Inflammatory macrophage (primary cell): ENCODE results near the gene BPIFB3.

ENCODE experiments used
- DNase-seq, 2 donors: peaks; one replicate each; pipeline ENCODE4 v3.0.0-alpha.2; 2020 to 2022
- total RNA-seq, 18 experiments: gene quantifications; one replicate each; lab custom pipeline; 2026; ENCODE audit warnings: mixed read lengths in 6 of 18, inconsistent platforms in 2 of 18; lab: John Stamatoyannopoulos, UW

The BPIFB3 gene
- 0 to 0.07 (median 0) reads per million in 18 experiments for total RNA-seq

- no peak for DNase-seq
Measured at GRCh38 chr20:33053291-33054106, at the start of gene BPIFB3. Gene BPIFB3 (plus strand): TSS chr20:33053903. CDS start chr20:33055436, 1,533 bp downstream.

DNA sequence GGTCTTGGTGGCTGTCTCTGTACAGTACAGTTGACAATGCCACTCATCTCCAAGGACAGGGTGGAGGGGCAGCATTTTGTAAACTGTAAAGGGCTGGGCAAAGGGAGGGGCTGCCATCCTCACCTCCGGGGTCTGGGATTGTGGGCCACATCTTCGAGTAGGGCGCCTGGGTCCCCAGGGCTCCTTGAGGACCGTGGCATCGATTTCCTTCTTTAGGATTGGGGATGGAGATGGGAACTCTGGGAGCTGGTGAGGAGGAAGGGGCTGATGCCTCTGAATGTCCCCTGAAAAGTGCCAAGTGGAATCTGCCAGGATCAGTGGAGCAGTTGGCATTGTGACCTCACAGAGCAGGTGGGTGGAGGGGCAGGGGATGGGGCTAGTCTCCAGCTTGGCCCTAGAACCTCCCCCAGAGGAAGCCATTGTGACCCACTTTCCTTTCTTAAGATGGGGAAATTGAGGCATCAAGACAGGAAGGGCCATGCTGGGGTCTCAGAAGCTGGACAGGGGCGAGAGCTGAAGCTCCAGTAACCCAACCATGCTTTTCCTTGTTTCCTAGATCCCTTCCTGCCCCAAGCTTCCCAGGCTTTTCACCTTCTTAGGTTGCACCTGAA, 49.5 kb upstream of the BPIFB3 start, which contains the start of gene SUN5:
TSS of gene SUN5 (minus strand) at position 293 of the 611 bp plus-strand sequence. CDS start at position 200, 93 bp downstream.
- no peak for DNase-seq

- DNase-seq, result peak; percentile 47 to 49
Measured at GRCh38 chr20:33005132-33005566, 48.6 kb upstream of the BPIFB3 start.

DNA sequence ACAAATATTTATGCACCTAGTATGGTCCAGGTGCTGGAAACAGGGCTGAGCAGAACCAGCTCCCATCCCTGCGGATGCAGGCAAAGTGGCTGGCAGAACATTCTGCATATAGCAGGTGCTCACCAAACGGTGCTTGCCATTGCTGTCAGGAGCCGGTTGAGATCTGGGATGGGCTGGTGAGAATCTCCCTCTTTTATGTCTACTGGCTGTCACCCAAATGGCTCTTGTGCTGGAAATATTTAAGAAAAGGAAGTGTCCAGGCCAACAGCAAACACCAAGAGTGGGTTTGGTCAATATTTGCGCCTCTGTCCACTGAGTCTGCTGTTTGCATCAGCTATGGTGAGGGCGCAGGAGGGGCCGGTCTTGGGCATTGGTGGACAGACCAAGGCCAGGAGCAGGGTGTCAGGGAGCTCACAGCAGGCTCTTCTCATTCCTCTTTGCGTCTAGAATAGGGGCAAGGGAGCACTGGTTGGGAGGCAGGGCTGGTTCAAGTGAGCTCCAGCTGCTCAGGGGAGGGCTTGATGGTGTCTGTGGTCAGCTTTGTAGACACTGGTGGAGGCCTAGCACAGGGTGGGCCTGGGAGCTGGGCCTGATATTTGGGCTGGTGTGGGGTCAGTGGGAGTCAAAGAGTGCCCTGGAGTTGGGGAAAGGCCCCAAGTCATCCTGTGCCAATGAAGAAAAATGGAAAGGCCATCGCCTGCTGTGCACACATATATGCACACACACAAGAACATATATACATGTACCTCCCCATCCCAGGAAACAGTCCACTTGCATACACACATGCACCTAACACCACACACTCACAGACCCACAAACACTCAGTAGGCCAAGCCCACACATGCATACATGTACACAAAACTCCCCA, 47.6 kb upstream of the BPIFB3 start:
- DNase-seq, result no peak

- no peak for DNase-seq
Measured at GRCh38 chr20:33006776-33007375, 46.8 kb upstream of the BPIFB3 start.

DNA sequence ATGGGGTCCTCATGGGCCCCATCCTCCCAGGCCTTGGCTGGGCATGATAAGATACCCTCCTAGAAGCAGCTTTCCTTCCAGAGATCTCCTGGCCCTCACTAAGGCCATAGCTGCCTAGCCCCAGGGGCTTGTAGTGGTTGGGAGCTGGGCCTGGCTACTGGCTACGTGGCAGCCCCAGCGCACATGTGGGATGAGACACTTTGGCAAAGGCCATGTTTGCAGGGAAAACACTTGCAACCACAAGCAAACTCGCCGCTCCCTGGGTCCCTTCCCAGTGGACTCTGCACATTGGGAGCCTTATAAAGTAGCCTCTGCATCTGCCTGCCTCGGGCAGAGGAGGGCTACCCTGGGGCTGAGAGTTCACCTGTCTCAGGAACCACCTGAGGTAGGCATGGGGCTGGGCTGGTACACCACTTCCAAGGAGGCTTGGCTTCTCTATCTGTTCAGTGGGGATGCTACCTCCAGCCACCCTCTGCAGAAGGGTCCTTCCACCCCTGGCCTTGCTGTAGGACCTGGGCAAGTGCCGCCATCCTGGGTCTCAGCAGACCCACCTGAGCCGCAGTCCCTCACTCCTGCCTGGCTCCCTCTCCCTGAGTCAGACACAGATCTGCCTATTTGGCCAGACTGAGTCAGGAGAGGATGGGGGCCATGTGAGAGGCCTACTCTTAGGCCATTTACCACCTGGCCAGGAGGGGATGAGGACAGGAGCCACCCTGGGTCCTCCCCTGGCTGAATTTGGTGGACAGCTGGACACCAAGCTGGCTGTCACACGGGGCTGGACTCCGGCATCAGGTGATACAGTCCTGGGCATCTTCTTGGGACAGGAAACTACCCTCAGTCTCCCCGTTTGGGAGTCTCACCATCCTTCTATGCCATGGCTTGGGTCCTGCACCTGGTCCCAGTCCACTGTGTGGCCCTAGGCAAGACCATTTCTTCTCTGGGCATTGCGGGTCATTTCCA, 46.0 kb upstream of the BPIFB3 start, which contains the start of gene BPIFB2:
TSS of gene BPIFB2 (plus strand) at position 329 of the 960 bp plus-strand sequence. CDS start 871 bp downstream, outside the sequence.
- DNase-seq, result no peak

GRCh38 chr20:33008336-33009213, 45.1 kb upstream of the BPIFB3 start:
- no peak for DNase-seq

DNA sequence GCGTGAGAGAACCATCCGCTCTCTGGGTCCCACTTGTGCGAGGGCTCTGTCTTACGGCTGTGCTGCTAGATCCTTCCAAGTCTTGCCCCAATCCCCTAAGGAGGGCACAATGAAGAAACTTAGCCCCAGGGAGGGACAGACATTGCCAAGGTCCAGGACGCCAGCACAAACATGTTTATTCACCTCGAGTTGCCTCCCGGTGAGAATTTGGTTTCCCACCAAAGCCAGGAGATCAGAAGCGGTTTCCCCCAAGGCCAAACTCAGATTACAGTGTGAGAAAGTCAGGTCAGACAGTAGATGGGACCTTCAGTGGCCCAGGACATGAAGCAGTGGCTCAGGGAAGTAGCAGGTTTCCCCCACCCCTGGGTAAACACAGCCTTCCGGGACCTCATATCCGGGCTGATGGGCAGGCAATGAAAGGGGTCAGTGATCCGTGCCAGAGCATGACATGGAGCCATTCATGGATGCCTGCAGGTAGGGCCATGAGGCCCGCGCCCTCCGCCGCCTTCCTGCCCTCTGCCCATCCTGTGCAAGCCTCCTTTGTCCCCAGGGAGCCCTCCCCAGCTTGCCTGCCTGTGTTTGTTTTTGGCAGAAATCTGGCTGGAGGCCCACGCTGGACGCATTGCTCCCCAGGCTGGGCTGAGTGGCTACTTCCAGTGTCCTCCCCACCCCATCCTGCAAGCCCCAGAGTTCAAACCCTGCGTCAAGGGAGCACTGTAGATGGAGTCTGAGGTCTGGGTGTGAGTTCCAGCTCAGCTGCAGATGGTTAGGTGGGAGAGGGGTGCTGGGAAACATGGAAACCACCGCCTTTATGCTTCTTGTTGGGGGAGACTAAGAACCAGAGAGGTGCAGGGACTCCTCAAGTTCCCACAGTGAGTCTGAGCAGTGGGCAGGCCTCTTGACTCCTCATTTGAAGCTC, 44.2 kb upstream of the BPIFB3 start:
- DNase-seq, result no peak

DNA sequence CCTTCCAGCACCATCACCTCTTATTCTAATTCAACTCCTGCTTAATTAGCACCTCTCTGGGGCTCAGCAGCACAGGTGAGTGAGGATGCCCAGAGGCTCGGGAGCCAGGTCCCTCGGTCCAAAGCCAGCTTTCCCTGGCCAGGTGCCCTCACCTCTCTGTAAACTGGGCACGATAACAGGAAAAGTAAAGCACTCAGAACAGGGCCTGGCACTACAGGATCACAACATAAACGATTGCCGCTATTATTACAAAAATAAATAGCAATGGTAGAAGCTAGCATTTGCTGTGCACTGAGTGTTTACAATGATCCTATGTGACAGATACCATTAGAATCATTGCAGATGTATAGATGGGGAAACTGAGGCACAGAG, 43.6 kb upstream of the BPIFB3 start:
- DNase-seq, result no peak

GRCh38 chr20:33010674-33011449, 42.8 kb upstream of the BPIFB3 start:
- DNase-seq, result no peak

- DNase-seq, result no peak
Measured at GRCh38 chr20:33012327-33013189, 41.1 kb upstream of the BPIFB3 start.

GRCh38 chr20:33013701-33014326, 39.9 kb upstream of the BPIFB3 start:
- DNase-seq, result no peak

GRCh38 chr20:33014336-33015113, 39.2 kb upstream of the BPIFB3 start:
- no peak for DNase-seq

GRCh38 chr20:33015114-33015484, 38.6 kb upstream of the BPIFB3 start:
- DNase-seq, result no peak

- DNase-seq, result no peak
Measured at GRCh38 chr20:33015700-33016580, 37.8 kb upstream of the BPIFB3 start.
